IMR-90 (cell line): ENCODE data around the gene ROBO2. TPM values are rescaled to one million over a fixed set of nuclear protein-coding genes. Genes with fewer than 3 reads are reported as not detected.

ENCODE experiments used
- ATAC-seq: fragments of 200-7000 bp; cut with Tn5 transposase; 2 replicates; pipeline ENCODE4 v1.9.1; 2020; ENCODE audit warnings: low read depth, mild to moderate bottlenecking, moderate library complexity
- BruUV-seq: library from RNA; stranded (reverse); fragments of 400-500 nt; replicated peaks from 2 replicates; lab custom pipeline; 2021; lab: Mats Ljungman, UMichigan
- CTCF ChIA-PET: fragments of 300-600 bp; formaldehyde crosslinking; extraction: SDS; loops from one replicate; lab custom pipeline; 2021; ENCODE audit warnings: antibody characterized with exemption; lab: Yijun Ruan, JAX
- POLR2A ChIA-PET: fragments of 300-600 bp; sonication (Branson Sonifier 250); formaldehyde crosslinking; loops from one replicate; lab custom pipeline; 2022; ENCODE audit warnings: antibody characterized with exemption; ENCODE audit not compliant: unreplicated experiment; lab: Charles Lee
- DNase-seq: peaks from one replicate; pipeline ENCODE4 v3.0.0; 2013
- H2AFZ ChIP-seq: replicated peaks from 2 replicates; pipeline ENCODE3; 2013; ENCODE audit warnings: low read length, mild to moderate bottlenecking; ENCODE audit not compliant: poor library complexity
- H2AK5ac ChIP-seq: 2 replicates; pipeline ENCODE4 v1.6.1; 2013; ENCODE audit warnings: low read depth, low read length, inconsistent platforms
- H2AK9ac ChIP-seq: replicated peaks from 2 replicates; pipeline ENCODE3; 2013; ENCODE audit warnings: mild to moderate bottlenecking, low read depth, low read length, moderate library complexity; ENCODE audit not compliant: poor library complexity
- H2BK120ac ChIP-seq: 2 replicates; pipeline ENCODE4 v1.6.1; 2013; ENCODE audit warnings: low read depth, low read length, inconsistent platforms
- H2BK15ac ChIP-seq: 3 replicates; pipeline ENCODE4 v1.6.1; 2013; ENCODE audit warnings: low read depth, low read length, inconsistent platforms
- H2BK20ac ChIP-seq: 2 replicates; pipeline ENCODE4 v1.6.1; 2013; ENCODE audit warnings: low read depth, mild to moderate bottlenecking, inconsistent platforms, low read length, moderate library complexity
- H2BK5ac ChIP-seq: 2 replicates; pipeline ENCODE4 v1.6.1; 2013; ENCODE audit warnings: mild to moderate bottlenecking, low read depth, low read length, inconsistent platforms; ENCODE audit not compliant: poor library complexity, severe bottlenecking
- H3K14ac ChIP-seq: replicated peaks from 2 replicates; pipeline ENCODE4 v1.6.1; 2013; ENCODE audit warnings: low read depth, low read length, inconsistent platforms
- H3K18ac ChIP-seq: 2 replicates; pipeline ENCODE4 v1.6.1; 2013; ENCODE audit warnings: low read depth, low read length, control low read depth
- H3K23ac ChIP-seq: 2 replicates; pipeline ENCODE4 v1.6.1; 2013; ENCODE audit warnings: low read depth, low read length, inconsistent platforms
- H3K27ac ChIP-seq: 2 replicates; pipeline ENCODE4 v1.5.1; 2013; ENCODE audit warnings: mild to moderate bottlenecking, control low read depth, low read length; ENCODE audit not compliant: insufficient read depth
- H3K27me3 ChIP-seq: 2 replicates; pipeline ENCODE4 v1.6.1; 2013; ENCODE audit warnings: low read length; ENCODE audit not compliant: control insufficient read depth, insufficient read depth
- H3K36me3 ChIP-seq: 2 replicates; pipeline ENCODE4 v1.6.1; 2013; ENCODE audit warnings: low read length, mixed read lengths; ENCODE audit not compliant: control insufficient read depth, insufficient read depth
- H3K4ac ChIP-seq: 2 replicates; pipeline ENCODE4 v1.6.1; 2013; ENCODE audit warnings: low read depth, low read length, inconsistent platforms
- H3K4me1 ChIP-seq: 2 replicates; pipeline ENCODE4 v1.6.1; 2013; ENCODE audit warnings: low read length, mixed read lengths; ENCODE audit not compliant: control insufficient read depth, insufficient read depth
- H3K4me2 ChIP-seq: 2 replicates; pipeline ENCODE4 v1.6.1; 2013; ENCODE audit warnings: low read depth, mild to moderate bottlenecking, control low read depth, low read length, moderate library complexity
- H3K4me3 ChIP-seq: 2 replicates; pipeline ENCODE4 v1.5.1; 2013; ENCODE audit warnings: low read depth, mild to moderate bottlenecking, control low read depth, low read length, moderate library complexity; ENCODE audit not compliant: insufficient read depth
- H3K56ac ChIP-seq: 2 replicates; pipeline ENCODE4 v1.6.1; 2013; ENCODE audit warnings: low read length, inconsistent platforms; ENCODE audit not compliant: insufficient read depth; ENCODE audit errors: extremely low read depth
- H3K79me1 ChIP-seq, 2 experiments: 2 replicates each; pipeline ENCODE4 v1.6.1; 2013; ENCODE audit warnings: low read length in 2 of 2, inconsistent platforms in 1 of 2, low read depth in 1 of 2
- H3K9ac ChIP-seq: 2 replicates; pipeline ENCODE4 v1.6.1; 2013; ENCODE audit warnings: low read depth, low read length, control low read depth
- H3K9me1 ChIP-seq: 2 replicates; pipeline ENCODE4 v1.6.1; 2013; ENCODE audit warnings: low read length, inconsistent platforms; ENCODE audit not compliant: insufficient read depth
- H3K9me3 ChIP-seq: 2 replicates; pipeline ENCODE4 v1.6.1; 2013; ENCODE audit warnings: low read length; ENCODE audit not compliant: control insufficient read depth, insufficient read depth
- H4K20me1 ChIP-seq: 2 replicates; pipeline ENCODE4 v1.6.1; 2013; ENCODE audit warnings: low read length, inconsistent platforms; ENCODE audit not compliant: insufficient read depth
- H4K5ac ChIP-seq: 2 replicates; pipeline ENCODE4 v1.6.1; 2013; ENCODE audit warnings: mild to moderate bottlenecking, low read depth, low read length, control low read depth
- H4K8ac ChIP-seq, 2 experiments: 2 replicates each; pipeline ENCODE4 v1.6.1; 2013; ENCODE audit warnings: low read depth in 2 of 2, low read length in 2 of 2, control low read depth in 1 of 2, inconsistent platforms in 1 of 2
- H4K91ac ChIP-seq: 2 replicates; pipeline ENCODE4 v1.6.1; 2013; ENCODE audit warnings: low read depth, low read length, inconsistent platforms; ENCODE audit not compliant: insufficient read depth
- BHLHE40 ChIP-seq: fragments of 150-350 bp; IDR thresholded peaks from 2 replicates; pipeline ENCODE4 v1.6.1; 2016; ENCODE audit warnings: mild to moderate bottlenecking, low read depth, low read length
- ELK1 ChIP-seq: fragments of 150-350 bp; IDR thresholded peaks from 2 replicates; pipeline ENCODE4 v1.6.1; 2016; ENCODE audit warnings: low read depth, mild to moderate bottlenecking, low read length, moderate library complexity, borderline replicate concordance
- FOS ChIP-seq: fragments of 150-350 bp; IDR thresholded peaks from 2 replicates; pipeline ENCODE4 v1.6.1; 2016; ENCODE audit warnings: low read depth, low read length
- MAFK ChIP-seq: IDR thresholded peaks from 2 replicates; pipeline ENCODE4 v1.6.1; 2012; ENCODE audit warnings: low read depth, low read length, improper control_type of control experiment
- MAZ ChIP-seq: IDR thresholded peaks from 2 replicates; pipeline ENCODE4 v1.6.1; 2012; ENCODE audit warnings: low read depth, mild to moderate bottlenecking, low read length, improper control_type of control experiment, moderate library complexity, borderline replicate concordance
- MXI1 ChIP-seq: IDR thresholded peaks from 2 replicates; pipeline ENCODE4 v1.6.1; 2012; ENCODE audit warnings: low read depth, mild to moderate bottlenecking, low read length, moderate library complexity, borderline replicate concordance
- RCOR1 ChIP-seq: IDR thresholded peaks from 2 replicates; pipeline ENCODE4 v1.6.1; 2012; ENCODE audit warnings: mild to moderate bottlenecking, low read length, improper control_type of control experiment; ENCODE audit not compliant: insufficient replicate concordance
- RFX5 ChIP-seq: IDR thresholded peaks from 2 replicates; pipeline ENCODE4 v1.8.0; 2012; ENCODE audit warnings: low read depth, mild to moderate bottlenecking, low read length, moderate library complexity
- SMC3 ChIP-seq: fragments of 150-350 bp; IDR thresholded peaks from 2 replicates; pipeline ENCODE4 v1.6.1; 2016; ENCODE audit warnings: low read depth, mild to moderate bottlenecking, antibody characterized with exemption, low read length, moderate library complexity
- USF2 ChIP-seq: fragments of 150-350 bp; IDR thresholded peaks from 2 replicates; pipeline ENCODE4 v1.6.1; 2017; ENCODE audit warnings: mild to moderate bottlenecking, antibody characterized with exemption, low read length, low read depth
- WGBS, 2 experiments: methylation state at CpG; one replicate each; pipeline versions ENCODE4 v1.1.5 to v1.1.7; 2013; ENCODE audit warnings: missing lambda C conversion rate in 2 of 2; ENCODE audit not compliant: insufficient read length in 1 of 2; ENCODE audit errors: extremely low coverage in 2 of 2; 5-methylcytosine and 5-hydroxymethylcytosine counted together
- dilution Hi-C: fragments of 300-500 bp; cut with HindIII; formaldehyde crosslinking; loops from one replicate; pipeline ENCODE4 v1.14.3; 2018; ENCODE audit warnings: low sequenced_read_pairs; ENCODE audit not compliant: unreplicated experiment
- in situ Hi-C: fragments of 300-500 bp; cut with MboI; formaldehyde crosslinking; loops from 3 replicates; pipeline ENCODE4 v1.14.3; 2019; ENCODE audit warnings: low sequenced_read_pairs, inconsistent platforms, mixed read lengths
- intact Hi-C: fragments of 100-400 bp; cut with micrococcal nuclease; formaldehyde crosslinking; loops from 2 replicates; pipeline ENCODE4 v1.10.0; 2022
- polyA plus RNA-seq, 3 experiments: library from polyadenylated mRNA; depleted of rRNA; stranded (reverse); fragments of >200 nt; gene quantifications; 2 replicates each; pipeline ENCODE4 v1.2.3, GENCODE V29; 2012; ENCODE audit warnings: low replicate concordance in 1 of 3
- total RNA-seq: library from RNA; depleted of rRNA; stranded (reverse); fragments of >200 nt; gene quantifications from 2 replicates; pipeline ENCODE4 v1.2.3, GENCODE V29; 2012
- TF ChIP-seq, protein P1 (sequence below): conservative IDR thresholded peaks from 2 replicates; pipeline ENCODE4 v1.5.1; 2012; ENCODE audit warnings: mild to moderate bottlenecking, low read depth, low read length, improper control_type of control experiment

The ROBO2 gene
- total and polyA plus RNA-seq, 2 of the 4 experiments (the other 2 are of a cell fraction): 9.3 to 14.5 TPM

GRCh38 chr3:77279276-77279675 lies 239.4 kb downstream of the ROBO2 start:
- in situ Hi-C loops: no loop called here
- H2AK5ac ChIP-seq: no peak overlapping the region
- no peak overlapping the region for H2AFZ ChIP-seq
- H4K20me1 ChIP-seq: no peaks in the 10 kb centered on the region
- no peak overlapping the region for H3K27ac ChIP-seq
- no peak overlapping the region for H3K4me3 ChIP-seq
- BruUV-seq: no TSS peak
- ChIA-PET POLR2A (no interaction called here), CTCF (no interaction called here)
- H3K27me3 ChIP-seq: no peaks in the 10 kb centered on the region
- H3K14ac ChIP-seq: no peak overlapping the region
- no peak overlapping the region for H2BK20ac ChIP-seq
- H3K56ac ChIP-seq: no peak overlapping the region
- no peak for DNase-seq
- H4K91ac ChIP-seq: no peak overlapping the region
- H3K4me2 ChIP-seq: no peak overlapping the region
- no peak for ATAC-seq
- no peak overlapping the region for H3K23ac ChIP-seq
- H3K18ac ChIP-seq: no peak overlapping the region
- no peak overlapping the region for H3K9ac ChIP-seq
- no peak overlapping the region for H4K5ac ChIP-seq
- dilution Hi-C loops: no loop called here
- intact Hi-C loops: no loop called here
- H3K9me3 ChIP-seq: no peaks in the 10 kb centered on the region
- no peaks in the 10 kb centered on the region for H3K36me3 ChIP-seq
- H3K4ac ChIP-seq: no peak overlapping the region
- no peak for TF ChIP-seq SMC3
- TF ChIP-seq, protein P1, sequence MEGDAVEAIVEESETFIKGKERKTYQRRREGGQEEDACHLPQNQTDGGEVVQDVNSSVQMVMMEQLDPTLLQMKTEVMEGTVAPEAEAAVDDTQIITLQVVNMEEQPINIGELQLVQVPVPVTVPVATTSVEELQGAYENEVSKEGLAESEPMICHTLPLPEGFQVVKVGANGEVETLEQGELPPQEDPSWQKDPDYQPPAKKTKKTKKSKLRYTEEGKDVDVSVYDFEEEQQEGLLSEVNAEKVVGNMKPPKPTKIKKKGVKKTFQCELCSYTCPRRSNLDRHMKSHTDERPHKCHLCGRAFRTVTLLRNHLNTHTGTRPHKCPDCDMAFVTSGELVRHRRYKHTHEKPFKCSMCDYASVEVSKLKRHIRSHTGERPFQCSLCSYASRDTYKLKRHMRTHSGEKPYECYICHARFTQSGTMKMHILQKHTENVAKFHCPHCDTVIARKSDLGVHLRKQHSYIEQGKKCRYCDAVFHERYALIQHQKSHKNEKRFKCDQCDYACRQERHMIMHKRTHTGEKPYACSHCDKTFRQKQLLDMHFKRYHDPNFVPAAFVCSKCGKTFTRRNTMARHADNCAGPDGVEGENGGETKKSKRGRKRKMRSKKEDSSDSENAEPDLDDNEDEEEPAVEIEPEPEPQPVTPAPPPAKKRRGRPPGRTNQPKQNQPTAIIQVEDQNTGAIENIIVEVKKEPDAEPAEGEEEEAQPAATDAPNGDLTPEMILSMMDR: no peak
- TF ChIP-seq MAZ: no peak
- no peak for TF ChIP-seq BHLHE40
- TF ChIP-seq MXI1: no peak
- no peak for TF ChIP-seq FOS
- TF ChIP-seq RCOR1: no peak
- no peak for TF ChIP-seq MAFK
- TF ChIP-seq RFX5: no peak
- no peak for TF ChIP-seq ELK1
- TF ChIP-seq USF2: no peak
- no peak overlapping the region for H2BK120ac ChIP-seq
- H3K79me1 ChIP-seq: no peaks in the 10 kb centered on the region
- H3K4me1 ChIP-seq: no peaks in the 10 kb centered on the region
- no peaks in the 10 kb centered on the region for H3K9me1 ChIP-seq
- H4K8ac ChIP-seq: no peak overlapping the region
- no CpG with 5 or more reads among the region's 2 CpGs for WGBS, 2 experiments
- no peak overlapping the region for H2BK15ac ChIP-seq
- H2AK9ac ChIP-seq: no peak overlapping the region
- H2BK5ac ChIP-seq: no peak overlapping the region
